ENCODE results near the gene IMPG2. TPM values are rescaled to one million over a fixed set of nuclear protein-coding genes. Genes with fewer than 3 reads are reported as not detected.
"Not testable (repeated sequence)": the region's sequence is repeated elsewhere in the genome, so short reads cannot be mapped to it uniquely, and the experiment has no call there.

Gene IMPG2
- total RNA-seq, 2 donors from 2014 or later = 0.23 to 0.28 TPM

GRCh38 chr3:101329016-101329673 is 8.8 kb upstream of the IMPG2 start:
- DNase-seq (ENCODE audit: low spot score) = no peak
- intact Hi-C loops (cut with DNase I) = no loop called here
- H3K27me3 ChIP-seq (replicated peaks; ENCODE audit: insufficient read depth) = no peaks in the 10 kb centered on the region
- WGBS = 96% methylated on average over 7 of the region's 7 CpGs
- no peak overlapping the region for H3K4me3 ChIP-seq
- H3K36me3 ChIP-seq = no peaks in the 10 kb centered on the region
- no peak for TF ChIP-seq POLR2A (IDR thresholded peaks at IDR 0.05)
- no peak for TF ChIP-seq POLR2AphosphoS5 (IDR thresholded peaks at IDR 0.05)
- no peaks in the 10 kb centered on the region for H3K4me1 ChIP-seq (replicated peaks)
- no peaks in the 10 kb centered on the region for H3K9me3 ChIP-seq
- H3K27ac ChIP-seq = no peak overlapping the region

- no peak overlapping the region for H3K27ac ChIP-seq
- no peaks in the 10 kb centered on the region for H3K9me3 ChIP-seq
- TF ChIP-seq POLR2AphosphoS5 (IDR thresholded peaks at IDR 0.05) (no peak), CTCF (IDR thresholded peaks at IDR 0.05) (no peak), POLR2A (IDR thresholded peaks at IDR 0.05) (no peak)
- no peaks in the 10 kb centered on the region for H3K27me3 ChIP-seq (replicated peaks; ENCODE audit: insufficient read depth)
- intact Hi-C loops (cut with DNase I) = no loop called here
- no peaks in the 10 kb centered on the region for H3K4me1 ChIP-seq (replicated peaks)
- no peak for DNase-seq (ENCODE audit: low spot score)
- H3K4me3 ChIP-seq = no peak overlapping the region
- H3K36me3 ChIP-seq = no peaks in the 10 kb centered on the region
- 75% methylated on average over 5 of the region's 5 CpGs for WGBS
Measured at GRCh38 chr3:101325393-101326134, 5.2 kb upstream of the IMPG2 start.

GRCh38 chr3:101319531-101319930 is 844 bp downstream of the IMPG2 start:
- TF ChIP-seq CTCF (IDR thresholded peaks at IDR 0.05) (no peak), POLR2A (IDR thresholded peaks at IDR 0.05) (no peak), POLR2AphosphoS5 (IDR thresholded peaks at IDR 0.05) (no peak)
- 59% methylated on average over 5 of the region's 5 CpGs for WGBS
- Histone ChIP-seq H3K36me3 (no peaks in the 10 kb centered on the region), H3K27me3 (replicated peaks; ENCODE audit: insufficient read depth) (no peaks in the 10 kb centered on the region), H3K27ac (no peak overlapping the region), H3K4me1 (replicated peaks) (no peaks in the 10 kb centered on the region), H3K9me3 (no peaks in the 10 kb centered on the region), H3K4me3 (no peak overlapping the region)
- intact Hi-C loops (cut with DNase I) = no loop called here
- DNase-seq (ENCODE audit: low spot score) = no peak

GRCh38 chr3:101312545-101312944 is 7.8 kb downstream of the IMPG2 start:
- no peak for DNase-seq (ENCODE audit: low spot score)
- Histone ChIP-seq H3K27me3 (replicated peaks; ENCODE audit: insufficient read depth) (no peaks in the 10 kb centered on the region), H3K9me3 (no peaks in the 10 kb centered on the region), H3K36me3 (no peaks in the 10 kb centered on the region), H3K4me3 (no peak overlapping the region), H3K27ac (no peak overlapping the region), H3K4me1 (replicated peaks) (no peaks in the 10 kb centered on the region)
- intact Hi-C loops (cut with DNase I) = no loop called here
- 89% methylated on average over 2 of the region's 2 CpGs for WGBS
- TF ChIP-seq POLR2AphosphoS5 (IDR thresholded peaks at IDR 0.05) = no peak

GRCh38 chr3:101311676-101312075 is 8.7 kb downstream of the IMPG2 start:
- Histone ChIP-seq H3K27ac (no peak overlapping the region), H3K4me1 (replicated peaks) (no peaks in the 10 kb centered on the region), H3K4me3 (no peak overlapping the region), H3K36me3 (no peaks in the 10 kb centered on the region), H3K9me3 (no peaks in the 10 kb centered on the region), H3K27me3 (replicated peaks; ENCODE audit: insufficient read depth) (no peaks in the 10 kb centered on the region)
- intact Hi-C loops (cut with DNase I) = no loop called here
- TF ChIP-seq POLR2A (IDR thresholded peaks at IDR 0.05) (no peak), POLR2AphosphoS5 (IDR thresholded peaks at IDR 0.05) (no peak), CTCF (IDR thresholded peaks at IDR 0.05) (no peak)
- WGBS = 57% methylated on average over 2 of the region's 2 CpGs
- DNase-seq (ENCODE audit: low spot score) = no peak

- H3K27me3 ChIP-seq (replicated peaks; ENCODE audit: insufficient read depth) = no peaks in the 10 kb centered on the region
- no peaks in the 10 kb centered on the region for H3K36me3 ChIP-seq
- no peak for DNase-seq (ENCODE audit: low spot score)
- TF ChIP-seq POLR2AphosphoS5 (IDR thresholded peaks at IDR 0.05) = no peak
- TF ChIP-seq POLR2A (IDR thresholded peaks at IDR 0.05) = no peak
- TF ChIP-seq CTCF (IDR thresholded peaks at IDR 0.05) = no peak
- H3K9me3 ChIP-seq = no peaks in the 10 kb centered on the region
- intact Hi-C loops (cut with DNase I) = no loop called here
- no peaks in the 10 kb centered on the region for H3K4me1 ChIP-seq (replicated peaks)
- no peak overlapping the region for H3K27ac ChIP-seq
- H3K4me3 ChIP-seq = no peak overlapping the region
Measured at GRCh38 chr3:101310978-101311375, 9.4 kb downstream of the IMPG2 start.

GRCh38 chr3:101308147-101308772 is 12.1 kb downstream of the IMPG2 start:
- not testable (repeated sequence) for H3K4me1 ChIP-seq (replicated peaks); DNase-seq (ENCODE audit: low spot score); H3K9me3 ChIP-seq; H3K36me3 ChIP-seq; H3K4me3 ChIP-seq; H3K27ac ChIP-seq; H3K27me3 ChIP-seq (replicated peaks; ENCODE audit: insufficient read depth)
- intact Hi-C loops (cut with DNase I) = loop anchor here (10.0 kb wide), 1 partner anchor 103 kb away; no protein-coding TSS in a partner anchor

Measured in prostate gland (tissue), 2 donors.